GM18517 (cell line): ENCODE data around the gene TRAM2.

Source experiments
- ATAC-seq: cut with Tn5 transposase; IDR thresholded peaks from one replicate; pipeline ENCODE4 v1.9.1; 2021; ENCODE audit warnings: mild to moderate bottlenecking, moderate library complexity; ENCODE audit not compliant: unreplicated experiment

TRAM2 gene, protein sequence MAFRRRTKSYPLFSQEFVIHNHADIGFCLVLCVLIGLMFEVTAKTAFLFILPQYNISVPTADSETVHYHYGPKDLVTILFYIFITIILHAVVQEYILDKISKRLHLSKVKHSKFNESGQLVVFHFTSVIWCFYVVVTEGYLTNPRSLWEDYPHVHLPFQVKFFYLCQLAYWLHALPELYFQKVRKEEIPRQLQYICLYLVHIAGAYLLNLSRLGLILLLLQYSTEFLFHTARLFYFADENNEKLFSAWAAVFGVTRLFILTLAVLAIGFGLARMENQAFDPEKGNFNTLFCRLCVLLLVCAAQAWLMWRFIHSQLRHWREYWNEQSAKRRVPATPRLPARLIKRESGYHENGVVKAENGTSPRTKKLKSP

DNA sequence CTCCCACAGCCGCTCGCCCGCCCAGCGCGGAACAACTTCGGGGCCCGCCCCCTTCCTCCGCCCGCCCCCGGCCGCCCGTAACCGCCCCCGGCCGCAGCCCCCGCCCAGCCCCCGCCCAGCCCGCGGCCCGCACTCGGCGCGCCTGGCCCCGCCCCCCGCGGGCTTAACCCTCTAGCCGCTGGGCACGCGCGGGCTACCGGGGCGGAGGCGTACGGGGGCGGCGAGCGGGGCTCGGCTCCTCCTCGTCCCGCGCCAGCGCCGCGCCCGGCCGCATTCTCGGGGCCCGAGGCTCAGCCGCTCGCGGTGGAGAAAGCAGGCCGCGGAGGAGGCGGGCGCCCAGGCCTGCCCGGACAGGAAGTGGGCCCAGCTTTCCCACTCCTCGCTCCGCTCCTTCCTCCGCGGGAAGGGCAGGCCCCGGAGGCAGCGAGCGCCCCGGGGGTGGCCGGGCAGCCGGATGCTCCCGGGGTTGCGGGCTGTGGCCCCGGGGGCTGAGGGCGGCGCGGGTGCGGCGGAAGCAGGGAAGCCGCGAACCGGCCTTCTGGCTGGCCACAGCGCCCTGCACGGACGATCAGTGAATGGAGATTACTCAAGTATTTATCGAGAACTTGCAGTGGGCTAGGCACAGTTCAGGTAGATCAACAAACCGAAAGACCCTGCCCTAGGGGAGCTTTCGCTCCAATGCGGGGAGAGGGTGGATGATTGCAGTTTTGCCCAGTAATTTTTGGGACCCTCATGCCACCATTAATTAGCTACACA, at the start of gene TRAM2:
Gene TRAM2, minus strand, starts transcription at position 39 of the 756 bp plus-strand sequence. CDS start 145 bp downstream, outside the sequence.
- peak; percentile 43 for ATAC-seq

DNA sequence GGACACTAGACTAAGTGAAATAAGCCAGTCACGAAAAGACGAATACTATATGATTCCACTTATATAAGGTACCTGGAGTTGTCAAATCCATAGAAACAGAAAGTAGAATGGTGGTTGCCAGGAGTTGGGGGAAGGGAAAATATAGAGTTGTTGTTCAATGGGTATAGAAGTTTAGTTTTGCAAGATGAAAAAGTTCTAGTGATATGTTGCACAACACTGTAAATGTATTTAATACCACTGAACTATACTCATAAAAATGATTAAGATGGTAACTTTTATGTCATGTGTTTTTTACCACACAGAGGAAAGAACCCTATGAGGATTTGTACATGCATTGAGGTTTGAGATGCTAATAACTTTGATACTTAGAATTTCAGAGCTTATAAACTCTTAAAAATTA, 46.0 kb upstream of the TRAM2 start:
- ATAC-seq = no peak

- ATAC-seq = no peak
Observed at GRCh38 chr6:52621631-52622030, 44.8 kb upstream of the TRAM2 start.

DNA sequence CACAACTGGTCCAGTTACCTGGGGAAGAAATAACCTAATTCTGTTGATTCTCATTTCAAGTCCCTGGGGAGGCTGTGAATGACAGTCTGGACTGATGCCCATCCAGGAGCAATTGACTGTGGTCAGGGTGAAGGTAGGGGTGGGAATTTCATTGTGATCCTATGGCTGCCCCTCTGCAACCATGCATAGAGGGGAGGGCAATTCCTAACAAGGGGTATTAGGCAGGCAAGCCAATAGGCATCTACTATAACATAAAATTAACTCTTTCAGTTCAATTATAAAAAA, 44.0 kb upstream of the TRAM2 start:
- no peak for ATAC-seq

DNA sequence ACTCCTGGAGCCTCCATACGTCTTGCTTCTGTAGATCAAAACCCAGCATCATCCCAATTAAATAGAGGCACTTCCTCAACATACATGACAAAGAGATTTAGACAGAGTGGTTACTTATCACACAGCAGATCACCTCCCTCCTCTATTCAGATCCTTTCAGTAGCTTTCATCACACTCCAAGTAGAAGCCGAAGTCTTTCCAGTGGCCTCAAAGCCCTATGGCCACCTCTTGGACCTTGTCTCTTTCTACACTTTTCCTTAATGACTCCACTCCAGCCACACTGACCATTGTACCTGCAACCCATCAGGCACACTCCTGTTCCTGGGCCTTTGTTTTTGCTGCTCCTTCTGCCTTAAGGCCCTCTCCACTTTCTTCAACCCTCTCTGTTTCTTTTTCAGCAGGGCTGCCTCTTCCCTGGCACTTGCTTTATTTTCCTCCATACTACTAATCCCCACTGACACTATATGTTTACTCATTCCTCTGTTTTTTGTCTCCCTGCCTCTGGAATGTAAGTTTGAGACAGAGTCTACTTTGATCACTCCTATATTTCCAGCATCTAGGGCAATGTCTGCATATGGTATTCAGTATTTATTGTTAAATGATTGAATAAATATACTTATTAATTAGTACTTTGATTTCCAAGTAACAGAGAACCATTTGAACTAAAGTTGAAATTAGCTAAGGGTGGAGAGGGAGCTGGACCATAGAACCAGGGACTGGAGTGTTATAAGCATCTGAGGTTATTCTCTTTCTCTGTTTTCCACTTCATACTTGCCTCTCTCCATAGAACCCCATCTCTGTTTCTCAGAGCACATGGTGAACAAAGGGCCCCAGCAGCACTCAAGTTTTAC, 43.4 kb upstream of the TRAM2 start:
- no peak for ATAC-seq

GRCh38 chr6:52617087-52617486, 40.2 kb upstream of the TRAM2 start:
- no peak for ATAC-seq

DNA sequence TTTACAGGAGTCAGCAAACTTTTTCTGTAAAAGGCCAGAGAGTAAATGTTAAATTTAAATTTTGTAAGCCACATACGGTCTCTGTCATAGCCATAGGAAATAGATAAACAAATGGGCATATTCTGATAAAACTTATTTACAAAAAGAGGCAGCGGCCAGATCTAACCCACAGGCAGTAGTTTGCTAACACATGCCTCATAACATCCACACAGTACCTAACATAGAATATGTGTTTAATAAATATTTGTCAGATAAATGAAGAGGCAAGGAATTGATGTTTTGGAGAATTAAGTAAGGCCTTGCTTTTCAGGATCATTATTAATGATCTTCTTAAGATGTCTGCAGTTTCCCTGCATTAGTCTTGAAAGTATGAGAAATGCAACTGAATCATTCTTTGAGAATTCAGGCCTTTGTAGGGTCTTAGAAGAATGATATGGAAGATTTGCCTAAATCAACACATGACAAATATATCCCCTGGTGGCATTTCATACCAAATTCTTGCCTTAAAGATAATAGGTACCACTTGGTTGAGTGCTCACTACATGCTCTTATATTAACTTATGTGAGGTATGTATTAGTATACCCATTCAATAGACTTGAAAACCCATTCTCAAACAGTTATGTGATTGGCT, 39.3 kb upstream of the TRAM2 start:
- ATAC-seq = no peak

DNA sequence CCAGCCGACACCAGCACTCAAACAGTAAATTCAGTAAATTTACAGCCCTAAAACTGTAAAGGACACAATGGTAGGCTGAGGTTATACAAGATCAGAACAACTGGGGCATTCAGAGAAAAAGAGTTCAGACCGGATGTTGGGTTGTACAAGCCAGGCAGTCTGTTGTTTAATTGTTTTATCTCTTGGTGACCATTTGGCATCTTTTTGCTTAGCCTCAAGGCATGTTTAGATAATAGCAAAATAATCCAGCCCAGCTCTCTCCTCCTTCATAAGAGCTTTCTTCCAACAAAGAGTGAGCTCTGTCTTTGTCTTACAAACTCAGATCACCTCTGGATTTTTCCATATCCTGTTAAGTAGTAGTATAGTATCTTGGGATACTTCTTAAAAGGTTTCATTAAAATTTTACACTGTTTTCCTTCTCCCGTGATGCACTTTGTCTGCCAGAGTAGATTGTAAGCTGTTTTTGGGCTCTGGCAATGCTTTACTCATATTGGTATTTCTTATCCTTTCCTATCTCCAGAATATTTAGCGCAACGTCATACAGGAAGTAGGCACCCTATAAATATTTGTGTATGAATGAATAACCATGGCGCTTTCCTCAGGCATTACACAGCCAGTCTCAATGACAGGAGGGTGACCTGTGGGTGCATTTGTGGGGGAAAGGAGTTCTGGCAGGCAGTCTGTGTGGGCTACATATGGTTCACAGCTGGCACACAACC, 35.6 kb upstream of the TRAM2 start:
- no peak for ATAC-seq

GRCh38 chr6:52611833-52612232, 35.0 kb upstream of the TRAM2 start:
- no peak for ATAC-seq

DNA sequence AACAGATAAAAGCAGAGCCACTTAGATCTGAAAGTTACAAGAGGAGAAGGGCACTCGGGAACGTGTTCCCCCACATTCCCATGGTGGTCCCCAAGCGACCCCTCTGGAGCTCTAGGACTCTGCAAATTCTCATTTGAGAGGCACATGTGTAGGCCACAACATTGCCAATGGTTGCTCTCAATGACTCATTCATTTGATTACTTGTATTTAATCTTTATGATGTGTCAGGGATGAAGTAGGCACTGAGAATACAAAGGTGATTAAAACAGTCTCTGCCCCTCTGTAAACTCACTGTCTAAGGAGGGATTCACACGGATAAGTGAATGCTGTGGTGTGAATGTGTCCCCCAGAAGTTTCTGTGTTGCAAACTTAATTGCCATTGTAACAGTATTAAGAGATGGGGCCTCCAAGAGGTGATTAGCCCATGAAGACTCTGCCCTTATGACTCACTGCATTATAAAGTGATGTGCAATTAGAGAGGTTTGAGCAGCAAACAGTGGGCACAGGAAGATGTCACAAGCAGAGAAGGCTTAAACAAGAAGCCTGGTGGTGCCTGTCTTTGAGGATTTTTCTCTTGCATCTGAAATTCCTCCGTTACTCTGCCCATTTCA, 34.0 kb upstream of the TRAM2 start:
- ATAC-seq = no peak

DNA sequence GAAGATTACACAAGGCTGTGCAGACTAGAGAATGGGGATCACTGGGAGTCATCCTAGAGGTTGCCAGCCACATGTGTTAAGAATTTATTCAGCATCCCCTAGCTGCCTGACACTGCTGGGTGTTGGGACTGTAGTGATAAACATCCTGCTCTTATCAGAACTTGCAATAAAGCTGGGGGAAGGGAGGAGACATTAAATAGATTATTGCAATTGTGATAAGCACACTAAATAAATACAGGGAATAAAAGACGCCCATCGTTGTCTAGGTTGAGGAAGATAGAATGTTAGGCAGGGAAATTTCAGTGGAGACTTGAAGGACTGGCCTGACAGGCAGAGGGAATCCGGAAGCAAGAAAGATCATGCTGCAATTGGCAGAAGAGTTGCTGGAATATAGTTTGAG, 33.2 kb upstream of the TRAM2 start:
- ATAC-seq = no peak

GRCh38 chr6:52605610-52606185, 28.8 kb upstream of the TRAM2 start:
- no peak for ATAC-seq

GRCh38 chr6:52603000-52603795, 26.3 kb upstream of the TRAM2 start:
- ATAC-seq = no peak

DNA sequence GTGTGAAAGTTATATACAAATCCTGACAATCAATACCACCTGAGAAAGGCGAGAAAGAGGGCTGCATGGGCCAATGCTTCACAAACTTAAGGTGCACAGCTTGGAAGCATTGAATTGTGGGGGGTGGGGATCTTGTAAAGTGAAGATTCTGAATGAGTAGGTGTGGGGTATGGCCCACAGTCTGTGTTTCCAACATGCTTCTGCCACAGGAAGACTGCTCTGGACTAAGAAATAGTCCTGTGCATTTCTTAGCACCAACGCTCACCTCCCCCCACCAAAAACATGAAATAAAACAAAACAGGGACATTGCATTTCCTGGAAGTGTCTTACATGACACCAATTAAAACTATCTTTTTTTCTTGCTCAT, 21.9 kb upstream of the TRAM2 start:
- ATAC-seq = no peak

DNA sequence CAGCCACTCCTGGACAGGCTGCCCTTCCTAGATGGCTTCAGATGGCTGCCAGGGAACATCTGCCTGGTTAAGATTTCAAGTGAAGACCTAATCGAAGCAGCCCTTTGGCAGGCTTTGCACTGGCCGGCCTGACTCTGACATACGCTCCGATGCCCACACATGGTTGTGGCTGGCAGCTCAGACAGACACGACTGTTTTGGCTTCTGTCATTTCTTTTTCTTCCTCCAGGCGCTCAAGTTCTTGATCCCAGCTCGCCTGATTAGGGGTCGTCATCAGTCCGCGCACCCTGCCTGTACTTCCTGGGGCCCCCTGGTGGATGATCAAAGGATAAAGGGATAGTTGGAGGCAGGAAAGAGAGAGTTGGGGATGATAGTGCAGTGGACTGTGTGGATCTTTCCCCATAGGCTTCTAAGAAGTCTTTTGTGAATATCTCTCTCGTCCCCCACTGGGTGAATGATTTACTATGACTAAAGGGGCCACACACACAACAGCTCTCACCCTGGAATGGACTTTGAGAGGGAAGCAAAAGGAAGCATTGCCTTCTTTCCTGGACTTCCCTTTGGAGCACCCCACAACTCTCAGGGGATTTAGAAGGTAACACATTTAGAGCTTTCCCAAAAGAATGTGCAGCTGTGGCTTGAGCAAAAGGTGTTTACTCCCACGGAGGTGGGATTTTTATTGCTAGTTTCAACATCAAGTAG, 21.4 kb upstream of the TRAM2 start:
- ATAC-seq = no peak

DNA sequence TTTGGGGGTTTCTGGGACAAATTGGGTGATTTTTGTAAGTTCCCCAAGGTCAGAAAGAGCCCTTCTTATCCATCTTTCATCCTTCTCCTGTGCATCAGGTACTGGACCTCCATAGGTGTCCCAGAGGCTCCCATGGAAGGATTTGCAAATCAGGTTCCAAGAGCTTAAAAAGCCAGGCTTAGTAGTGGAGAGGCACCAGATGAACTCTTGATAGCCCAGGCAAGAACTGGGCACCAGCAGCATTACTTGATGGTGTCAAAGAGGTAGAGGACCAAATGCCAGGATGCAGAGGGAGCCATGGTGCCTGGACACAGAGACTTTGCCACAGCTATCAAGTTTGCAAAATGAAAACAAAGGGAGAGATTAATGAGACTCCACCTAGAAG, 20.9 kb upstream of the TRAM2 start:
- no peak for ATAC-seq

DNA sequence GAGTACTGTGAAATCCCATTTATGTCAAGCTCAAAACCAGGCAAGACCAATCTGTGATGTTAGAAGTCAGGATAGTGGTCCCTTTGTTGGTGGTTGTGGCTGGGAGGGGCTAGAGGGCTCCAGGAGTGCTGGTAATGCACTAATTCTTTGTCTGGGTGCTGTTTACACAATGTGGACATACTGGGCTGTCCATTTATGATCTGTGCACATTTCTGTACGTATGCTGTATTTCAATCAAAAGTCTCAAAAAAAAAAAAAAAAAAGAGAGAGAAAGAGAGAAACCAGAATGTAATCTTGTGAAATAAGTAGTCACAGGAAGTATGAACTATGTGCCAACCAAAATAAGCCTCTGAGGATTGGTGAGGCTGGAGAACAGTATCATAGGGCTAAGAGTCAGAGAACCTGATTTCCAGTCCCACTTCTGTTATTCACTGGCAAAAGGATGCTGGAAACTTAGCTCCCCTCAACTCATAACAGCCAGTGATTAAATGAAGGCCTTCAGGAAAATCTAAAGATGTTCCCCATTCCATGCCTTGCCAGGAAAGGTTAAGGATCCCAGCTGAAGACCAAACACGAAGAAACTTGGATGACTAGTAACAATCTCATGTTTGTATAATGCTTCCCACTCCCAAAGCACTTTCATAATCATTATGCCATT, 19.6 kb upstream of the TRAM2 start:
- ATAC-seq = no peak

DNA sequence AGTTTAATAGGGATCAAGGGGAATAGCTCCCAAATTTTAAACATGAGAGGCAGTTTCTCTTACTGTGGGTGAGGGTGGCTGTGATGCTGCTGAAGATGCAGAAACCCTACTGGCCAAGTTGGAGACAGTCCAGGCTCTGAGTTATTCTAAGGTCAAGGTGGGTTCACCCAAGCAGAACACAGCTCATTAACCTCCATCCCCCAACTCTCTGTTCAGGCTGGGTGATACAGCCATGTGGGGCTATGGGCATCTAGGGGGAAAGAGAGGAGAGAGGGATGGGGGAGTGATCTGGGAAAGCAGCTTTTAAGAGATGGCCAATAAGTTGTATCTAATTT, 18.9 kb upstream of the TRAM2 start:
- ATAC-seq = peak; percentile 76
